SK-N-SH treated with all-trans-retinoic acid at 6 μM for 48 hours (cell line): Measurements from ENCODE around the gene CHIC2.
A peak's percentile ranks its signal among the peaks of the same experiment; 100 is the strongest.

Experiments
- ATAC-seq: fragments of 200-7000 bp; cut with Tn5 transposase; 3 replicates; pipeline ENCODE4 v1.9.1; 2020; ENCODE audit warnings: mild to moderate bottlenecking, moderate library complexity
- ARNTL ChIP-seq: fragments of 450-650 bp; formaldehyde crosslinking; IDR thresholded peaks from 2 replicates; pipeline ENCODE4 v1.5.0; 2020; ENCODE audit warnings: low read depth, mild to moderate bottlenecking, moderate library complexity, borderline replicate concordance
- BACH2 ChIP-seq: fragments of 250-450 bp; sonication (Bioruptor Pico); IDR thresholded peaks from 2 replicates; pipeline ENCODE4 v1.9.0; 2021; ENCODE audit warnings: mild to moderate bottlenecking, borderline replicate concordance
- CREB5 ChIP-seq: fragments of 250-450 bp; sonication (Bioruptor Pico); IDR thresholded peaks from 2 replicates; pipeline ENCODE4 v1.5.1; 2020; ENCODE audit warnings: low read depth, mild to moderate bottlenecking, moderate library complexity
- CSDC2 ChIP-seq: fragments of 250-450 bp; sonication (Bioruptor Pico); IDR thresholded peaks from 2 replicates; pipeline ENCODE4 v1.5.0; 2020; ENCODE audit warnings: mild to moderate bottlenecking, moderate library complexity
- CSRNP3 ChIP-seq: fragments of 250-450 bp; sonication (Bioruptor Pico); IDR thresholded peaks from 2 replicates; pipeline ENCODE4 v1.5.1; 2021; ENCODE audit warnings: mild to moderate bottlenecking, moderate library complexity
- ESRRG ChIP-seq: fragments of 250-450 bp; sonication (Bioruptor Pico); IDR thresholded peaks from 2 replicates; pipeline ENCODE4 v1.6.1; 2021; ENCODE audit warnings: mild to moderate bottlenecking
- GLIS3 ChIP-seq: fragments of 250-450 bp; sonication (Bioruptor Pico); IDR thresholded peaks from 2 replicates; pipeline ENCODE4 v1.5.0; 2020; ENCODE audit warnings: mild to moderate bottlenecking, moderate library complexity
- ISL1 ChIP-seq: fragments of 250-450 bp; sonication (Bioruptor Pico); IDR thresholded peaks from 2 replicates; pipeline ENCODE4 v2.1.2; 2022; ENCODE audit warnings: mild to moderate bottlenecking, moderate library complexity
- RARB ChIP-seq: fragments of 250-450 bp; sonication (Bioruptor Pico); IDR thresholded peaks from 2 replicates; pipeline ENCODE4 v1.8.0; 2021; ENCODE audit warnings: mild to moderate bottlenecking, moderate library complexity
- SNAI2 ChIP-seq: fragments of 250-450 bp; sonication (Bioruptor Pico); IDR thresholded peaks from 2 replicates; pipeline ENCODE4 v1.5.0; 2020; ENCODE audit warnings: mild to moderate bottlenecking, moderate library complexity
- TOX ChIP-seq: fragments of 250-450 bp; sonication (Bioruptor Pico); IDR thresholded peaks from 2 replicates; pipeline ENCODE4 v1.8.0; 2021; ENCODE audit warnings: mild to moderate bottlenecking, moderate library complexity, borderline replicate concordance
- TSHZ2 ChIP-seq: fragments of 250-450 bp; sonication (Bioruptor Pico); IDR thresholded peaks from 2 replicates; pipeline ENCODE4 v1.5.0; 2020; ENCODE audit warnings: mild to moderate bottlenecking, moderate library complexity
- ZC3H10 ChIP-seq: fragments of 250-450 bp; sonication (Bioruptor Pico); IDR thresholded peaks from 2 replicates; pipeline ENCODE4 v1.5.1; 2021; ENCODE audit warnings: mild to moderate bottlenecking, moderate library complexity
- ZFP3 ChIP-seq: fragments of 250-450 bp; sonication (Bioruptor Pico); IDR thresholded peaks from 2 replicates; pipeline ENCODE4 v1.5.0; 2020; ENCODE audit warnings: mild to moderate bottlenecking, moderate library complexity
- ZFP30 ChIP-seq: fragments of 450-650 bp; formaldehyde crosslinking; IDR thresholded peaks from 2 replicates; pipeline ENCODE4 v1.5.0; 2022; ENCODE audit warnings: mild to moderate bottlenecking, moderate library complexity
- ZNF565 ChIP-seq: fragments of 450-650 bp; formaldehyde crosslinking; conservative IDR thresholded peaks from 2 replicates; pipeline ENCODE4 v1.5.0; 2020; ENCODE audit warnings: low read depth, mild to moderate bottlenecking, moderate library complexity
- ZNF70 ChIP-seq: fragments of 450-650 bp; formaldehyde crosslinking; IDR thresholded peaks from 2 replicates; pipeline ENCODE4 v1.5.0; 2020; ENCODE audit warnings: mild to moderate bottlenecking, moderate library complexity
- ZNF8 ChIP-seq: fragments of 450-650 bp; formaldehyde crosslinking; IDR thresholded peaks from 2 replicates; pipeline ENCODE4 v1.5.0; 2020; ENCODE audit warnings: mild to moderate bottlenecking, moderate library complexity

CHIC2 gene

GRCh38 chr4:54101190-54102041 lies 37.0 kb upstream of the CHIC2 start:
- ATAC-seq = no peak
- TF ChIP-seq ZNF565 (CRISPR knock-in tag) (no peak), CSRNP3 (no peak), TSHZ2 (CRISPR knock-in tag) (no peak), CSDC2 (CRISPR knock-in tag) (no peak), GLIS3 (CRISPR knock-in tag) (no peak), ZFP3 (CRISPR knock-in tag) (no peak), ISL1 (no peak), TOX (CRISPR knock-in tag) (no peak), ARNTL (CRISPR knock-in tag) (no peak), ZNF8 (CRISPR knock-in tag) (no peak), ZFP30 (no peak)
- TF ChIP-seq, all 23 proteins: peak for 0

- peak; percentile 57 for ATAC-seq
- TF ChIP-seq ZNF70 (CRISPR knock-in tag) (no peak), SNAI2 (no peak), ZFP30 (no peak), ZNF8 (CRISPR knock-in tag) (no peak), ZC3H10 (CRISPR knock-in tag) (no peak), CSRNP3 (no peak), ESRRG (CRISPR knock-in tag) (no peak), RARB (no peak), TSHZ2 (CRISPR knock-in tag) (no peak)
Observed at GRCh38 chr4:54100595-54101189, 36.3 kb upstream of the CHIC2 start.

GRCh38 chr4:54099748-54100574 lies 35.6 kb upstream of the CHIC2 start, which contains the start of gene GSX2:
TSS of gene GSX2 (plus strand) at chr4:54100163. CDS start at chr4:54100345, 182 bp downstream.
- no peak for TF ChIP-seq ZC3H10 (CRISPR knock-in tag)
- ATAC-seq = peak; percentile 40

- TF ChIP-seq ZNF70 (CRISPR knock-in tag) = no peak
- no peak for TF ChIP-seq CSRNP3
- TF ChIP-seq BACH2 (CRISPR knock-in tag) = no peak
- no peak for TF ChIP-seq CREB5 (CRISPR knock-in tag)
- TF ChIP-seq ZFP30 = no peak
- no peak for TF ChIP-seq GLIS3 (CRISPR knock-in tag)
- no peak for TF ChIP-seq ZFP3 (CRISPR knock-in tag)
- TF ChIP-seq CSDC2 (CRISPR knock-in tag) = no peak
- no peak for TF ChIP-seq SNAI2
- no peak for TF ChIP-seq ARNTL (CRISPR knock-in tag)
- no peak for TF ChIP-seq TOX (CRISPR knock-in tag)
- TF ChIP-seq ZC3H10 (CRISPR knock-in tag) = no peak
- no peak for ATAC-seq
Observed at GRCh38 chr4:54099287-54099747, 34.9 kb upstream of the CHIC2 start.
